ENCODE measurements around the gene MSI2.

GRCh38 chr17:57372156-57372555 lies 115.8 kb downstream of the MSI2 start:
- TF ChIP-seq CTCF (IDR thresholded peaks at IDR 0.05) = no peak
- no peak for TF ChIP-seq POLR2A (IDR thresholded peaks at IDR 0.05)
